ENCODE measurements around the gene AGPAT1. TPM values are rescaled to one million over a fixed set of nuclear protein-coding genes. Genes with fewer than 3 reads are reported as not detected.

The AGPAT1 gene
- total RNA-seq, 2 experiments from 2014 or later = 34.0 to 34.8 TPM

- Mint-ChIP-seq H3K4me3 (no peak overlapping the region), H3K36me3 (peaks cover 48% of the 10 kb centered on the region), H3K4me1 (ENCODE audit: low read depth) (peaks cover 7% of the 10 kb centered on the region), H3K27ac (no peak overlapping the region), H3K9me3 (no peaks in the 10 kb centered on the region), H3K27me3 (no peaks in the 10 kb centered on the region)
- intact Hi-C loops (cut with micrococcal nuclease) = loop anchor here (1.0 kb wide), 1 partner anchor 35 kb away; the partner anchor contains the start of gene PPT2
- ChIA-PET POLR2A (interaction anchor here (1.8 kb wide), 1 partner anchor 8 kb away, joined by 4 read pairs; no protein-coding TSS in a partner anchor), CTCF (interaction anchor here (0.8 to 2.7 kb wide), 23 partner anchors 9 to 675 kb away, joined by 3 to 35 read pairs (median 4); partner anchors contain the start of genes ATF6B, FKBPL and PRRT1)
- peak; percentile 81 for DNase-seq
Measured at GRCh38 chr6:32118782-32119628, 56.9 kb downstream of the AGPAT1 start.

Small RNA genes within 50 kb of the gene (microRNA-seq; reads per million reads assigned to microRNA genes)
- gene MIR6721 (ENCODE audit: borderline microRNAs expressed, borderline number of aligned reads, borderline replicate concordance) (1.6 reads per million), gene MIR6833 (ENCODE audit: borderline microRNAs expressed, borderline number of aligned reads, borderline replicate concordance) (not detected)

Other genes with a start within 250 kb of the AGPAT1 start
- 1 to 10 TPM in 1 of 2 experiments, under 1 TPM in 1; 0.97 to 1.0 TPM for gene C2, start 248.4 kb downstream of the AGPAT1 start, total RNA-seq
- under 1 TPM; 0.76 to 0.82 TPM for gene CFB, start 230.0 kb downstream of the AGPAT1 start, total RNA-seq
- 10 to 100 TPM; 87.1 to 89.0 TPM for gene NELFE, start 217.1 kb downstream of the AGPAT1 start, total RNA-seq
- gene SKIC2, start 216.9 kb downstream of the AGPAT1 start, total RNA-seq = 100 to 1,000 TPM in 1 of 2 experiments, 10 to 100 TPM in 1; 95.7 to 101 TPM
- 10 to 100 TPM; 10.8 to 12.3 TPM for gene DXO, start 203.9 kb downstream of the AGPAT1 start, total RNA-seq
- gene C4A, start 194.0 kb downstream of the AGPAT1 start, total RNA-seq = 1 to 10 TPM; 4.5 to 4.8 TPM
- 1 to 10 TPM; 3.1 to 5.5 TPM for gene C4B, start 161.3 kb downstream of the AGPAT1 start, total RNA-seq
- gene CYP21A2, start 137.7 kb downstream of the AGPAT1 start, total RNA-seq = under 1 TPM in 1 of 2 experiments, not detected in 1; 0.24 TPM
- gene TNXB, start 66.7 kb downstream of the AGPAT1 start, total RNA-seq = 1 to 10 TPM; 5.2 to 5.8 TPM
- gene ATF6B, start 47.8 kb downstream of the AGPAT1 start, total RNA-seq = 10 to 100 TPM; 67.4 to 80.9 TPM
- gene FKBPL, start 45.8 kb downstream of the AGPAT1 start, total RNA-seq = 1 to 10 TPM; 7.0 to 7.8 TPM
- under 1 TPM; 0.33 to 0.36 TPM for gene PRRT1, start 24.1 kb downstream of the AGPAT1 start, total RNA-seq
- 1 to 10 TPM; 9.5 to 9.9 TPM for gene PPT2, start 21.9 kb downstream of the AGPAT1 start, total RNA-seq
- gene EGFL8, start 11.5 kb downstream of the AGPAT1 start, total RNA-seq = 1 to 10 TPM; 6.5 to 7.1 TPM
- 10 to 100 TPM; 60.8 to 63.8 TPM for gene RNF5, start 2.3 kb upstream of the AGPAT1 start, total RNA-seq
- gene AGER, start 8.2 kb upstream of the AGPAT1 start, total RNA-seq = 10 to 100 TPM; 16.5 to 23.5 TPM
- 10 to 100 TPM; 63.4 to 65.9 TPM for gene PBX2, start 14.1 kb upstream of the AGPAT1 start, total RNA-seq
- 100 to 1,000 TPM; 117 to 118 TPM for gene GPSM3, start 16.6 kb upstream of the AGPAT1 start, total RNA-seq
- under 1 TPM; 0.31 to 0.51 TPM for gene NOTCH4, start 48.0 kb upstream of the AGPAT1 start, total RNA-seq
- not detected for gene TSBP1, start 195.8 kb upstream of the AGPAT1 start, total RNA-seq
- gene BTNL2, start 231.1 kb upstream of the AGPAT1 start, total RNA-seq = not detected

All from activated CD4-positive, alpha-beta memory T cell treated with anti-CD3 and anti-CD28 coated beads for 36 hours (primary cell).